Measurements from ENCODE around the gene GNPTG. TPM values are rescaled to one million over a fixed set of nuclear protein-coding genes. Genes with fewer than 3 reads are reported as not detected.

GNPTG gene
- total RNA-seq, 1 donor from 2014 or later: 55.6 TPM

- no peak overlapping the region for H3K4me3 Mint-ChIP-seq
- DNase-seq (ENCODE audit: extremely low spot score, unreplicated experiment): no peak
- no peaks in the 10 kb centered on the region for H3K4me1 Mint-ChIP-seq (ENCODE audit: unreplicated experiment)
- TF ChIP-seq CTCF (conservative IDR thresholded peaks at IDR 0.05): no peak
- no peak overlapping the region for H3K27ac Mint-ChIP-seq
- H3K36me3 Mint-ChIP-seq: no peaks in the 10 kb centered on the region
- H3K27me3 Mint-ChIP-seq: peaks cover 47% of the 10 kb centered on the region
- H3K9me3 Mint-ChIP-seq: no peaks in the 10 kb centered on the region
These were observed 17.7 kb upstream of the GNPTG start for GRCh38 chr16:1333854-1334700.

DNA sequence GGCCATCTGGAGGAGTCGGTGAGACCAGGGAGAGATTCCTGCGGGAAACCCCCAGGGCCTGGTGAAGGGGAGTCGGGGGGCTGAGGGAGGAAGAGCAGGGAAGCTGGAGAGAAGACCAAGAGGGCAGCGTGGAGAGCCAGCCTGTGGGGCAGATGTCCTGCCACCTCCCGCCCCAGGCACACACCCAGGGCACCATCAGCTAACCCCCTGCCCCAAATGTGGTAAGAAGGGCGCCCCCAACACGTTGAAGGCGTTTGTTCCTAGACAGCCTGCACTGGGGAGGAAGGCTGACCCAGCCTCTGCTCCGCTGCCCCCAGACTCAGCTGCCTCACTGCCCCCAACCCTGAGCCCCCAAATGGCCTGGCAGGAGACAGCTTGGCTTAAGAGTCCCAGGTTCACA is 17.0 kb upstream of the GNPTG start:
- Mint-ChIP-seq H3K27ac (no peak overlapping the region), H3K27me3 (peaks cover 47% of the 10 kb centered on the region), H3K36me3 (no peaks in the 10 kb centered on the region), H3K4me3 (peak overlapping the region; percentile 41), H3K9me3 (no peaks in the 10 kb centered on the region), H3K4me1 (ENCODE audit: unreplicated experiment) (no peaks in the 10 kb centered on the region)
- DNase-seq (ENCODE audit: extremely low spot score, unreplicated experiment): no peak
- no peak for TF ChIP-seq CTCF (conservative IDR thresholded peaks at IDR 0.05)

- H3K27me3 Mint-ChIP-seq: peaks cover 47% of the 10 kb centered on the region
- H3K4me1 Mint-ChIP-seq (ENCODE audit: unreplicated experiment): no peaks in the 10 kb centered on the region
- H3K27ac Mint-ChIP-seq: no peak overlapping the region
- TF ChIP-seq CTCF (conservative IDR thresholded peaks at IDR 0.05): no peak
- H3K9me3 Mint-ChIP-seq: no peaks in the 10 kb centered on the region
- no peak for DNase-seq (ENCODE audit: extremely low spot score, unreplicated experiment)
- H3K4me3 Mint-ChIP-seq: peak overlapping the region; percentile 41
- H3K36me3 Mint-ChIP-seq: no peaks in the 10 kb centered on the region
These were observed 16.3 kb upstream of the GNPTG start for GRCh38 chr16:1335211-1335971.

DNA sequence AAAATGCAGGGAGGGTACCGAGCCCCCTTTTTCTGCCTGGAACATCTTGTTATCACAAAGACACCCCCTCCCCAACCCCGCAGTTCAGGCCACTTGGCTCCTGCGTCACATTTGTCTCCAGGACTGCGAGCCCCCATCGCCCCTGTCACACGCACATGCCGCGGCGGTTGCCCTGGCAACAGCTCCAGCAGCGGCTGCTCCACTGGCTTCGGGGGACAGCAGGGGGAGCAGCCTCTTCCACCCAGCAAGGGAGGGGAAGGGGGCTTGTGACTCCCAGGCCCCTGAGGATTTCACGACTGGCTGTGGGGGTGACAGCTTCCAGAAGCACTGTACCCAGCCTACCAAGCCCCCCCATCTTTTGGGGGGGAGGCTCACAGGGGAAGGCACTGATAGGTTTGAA is 15.7 kb upstream of the GNPTG start:
- Mint-ChIP-seq H3K27me3 (peaks cover 47% of the 10 kb centered on the region), H3K27ac (no peak overlapping the region), H3K9me3 (no peaks in the 10 kb centered on the region), H3K36me3 (no peaks in the 10 kb centered on the region), H3K4me3 (no peak overlapping the region), H3K4me1 (ENCODE audit: unreplicated experiment) (no peaks in the 10 kb centered on the region)
- peak; percentile 18 for TF ChIP-seq CTCF (conservative IDR thresholded peaks at IDR 0.05)
- no peak for DNase-seq (ENCODE audit: extremely low spot score, unreplicated experiment)

DNA sequence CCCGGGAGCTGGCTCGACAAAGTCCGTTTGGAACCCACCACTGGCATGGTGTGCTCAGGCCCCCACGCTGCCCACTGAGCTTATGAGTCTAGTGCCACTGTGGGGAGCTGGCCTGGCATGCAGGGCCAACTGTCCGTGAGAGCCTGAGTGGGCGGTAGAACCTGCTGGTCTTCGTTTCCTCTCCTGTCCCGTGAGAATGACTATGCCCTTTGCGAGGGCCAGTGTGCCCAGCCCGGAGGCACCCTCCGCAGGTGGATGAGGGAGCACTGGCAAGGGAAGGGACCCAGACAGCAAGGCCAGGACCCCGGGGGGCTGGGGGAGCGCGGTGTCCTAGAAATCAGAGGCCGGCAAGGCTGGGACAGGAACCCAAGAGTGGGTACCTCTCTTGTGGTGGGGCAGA is 15.1 kb upstream of the GNPTG start:
- no peaks in the 10 kb centered on the region for H3K4me1 Mint-ChIP-seq (ENCODE audit: unreplicated experiment)
- no peak overlapping the region for H3K4me3 Mint-ChIP-seq
- no peaks in the 10 kb centered on the region for H3K36me3 Mint-ChIP-seq
- H3K27ac Mint-ChIP-seq: no peak overlapping the region
- no peak for DNase-seq (ENCODE audit: extremely low spot score, unreplicated experiment)
- no peak for TF ChIP-seq CTCF (conservative IDR thresholded peaks at IDR 0.05)
- no peaks in the 10 kb centered on the region for H3K9me3 Mint-ChIP-seq
- peaks cover 42% of the 10 kb centered on the region for H3K27me3 Mint-ChIP-seq

All from type B pancreatic cell (in vitro differentiated cells).